GM12874 (cell line): ENCODE data around the gene FBXW4.

Source experiments
- TF ChIP-seq, protein P1 (sequence below): IDR thresholded peaks from 2 replicates; pipeline ENCODE4 v1.5.1; 2011; ENCODE audit warnings: low read depth, mild to moderate bottlenecking, control low read depth, low read length, moderate library complexity; ENCODE audit not compliant: insufficient read depth

FBXW4 gene

DNA sequence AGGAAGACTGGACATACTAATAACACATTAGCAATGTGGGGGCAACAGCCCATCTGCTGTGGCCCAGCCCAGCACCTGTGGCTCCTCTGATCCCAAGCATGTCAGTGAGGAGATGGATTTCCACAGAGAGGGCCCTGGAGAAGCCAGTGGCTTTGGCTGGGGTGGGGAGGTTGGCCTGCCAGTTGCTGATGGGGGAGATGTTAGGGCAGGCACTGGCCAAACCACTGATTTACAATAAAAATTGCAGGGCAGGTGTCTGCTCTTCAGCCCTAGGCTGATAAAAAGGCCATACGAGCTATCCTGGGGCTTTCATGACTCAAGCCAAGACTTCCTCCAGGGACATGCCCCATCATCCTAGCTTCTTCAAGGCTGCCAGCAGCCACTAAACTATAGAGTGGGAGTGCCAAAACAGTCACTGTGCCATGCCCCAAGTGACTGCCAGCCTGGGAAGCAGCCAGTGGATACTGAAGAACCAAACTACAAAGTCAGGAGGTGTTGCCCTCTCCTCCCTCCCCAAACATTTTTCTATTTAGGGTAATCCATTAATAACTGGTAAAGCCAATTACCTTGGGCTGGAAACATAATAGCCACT, 69.1 kb downstream of the FBXW4 start:
- TF ChIP-seq, protein P1, sequence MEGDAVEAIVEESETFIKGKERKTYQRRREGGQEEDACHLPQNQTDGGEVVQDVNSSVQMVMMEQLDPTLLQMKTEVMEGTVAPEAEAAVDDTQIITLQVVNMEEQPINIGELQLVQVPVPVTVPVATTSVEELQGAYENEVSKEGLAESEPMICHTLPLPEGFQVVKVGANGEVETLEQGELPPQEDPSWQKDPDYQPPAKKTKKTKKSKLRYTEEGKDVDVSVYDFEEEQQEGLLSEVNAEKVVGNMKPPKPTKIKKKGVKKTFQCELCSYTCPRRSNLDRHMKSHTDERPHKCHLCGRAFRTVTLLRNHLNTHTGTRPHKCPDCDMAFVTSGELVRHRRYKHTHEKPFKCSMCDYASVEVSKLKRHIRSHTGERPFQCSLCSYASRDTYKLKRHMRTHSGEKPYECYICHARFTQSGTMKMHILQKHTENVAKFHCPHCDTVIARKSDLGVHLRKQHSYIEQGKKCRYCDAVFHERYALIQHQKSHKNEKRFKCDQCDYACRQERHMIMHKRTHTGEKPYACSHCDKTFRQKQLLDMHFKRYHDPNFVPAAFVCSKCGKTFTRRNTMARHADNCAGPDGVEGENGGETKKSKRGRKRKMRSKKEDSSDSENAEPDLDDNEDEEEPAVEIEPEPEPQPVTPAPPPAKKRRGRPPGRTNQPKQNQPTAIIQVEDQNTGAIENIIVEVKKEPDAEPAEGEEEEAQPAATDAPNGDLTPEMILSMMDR, result no peak

DNA sequence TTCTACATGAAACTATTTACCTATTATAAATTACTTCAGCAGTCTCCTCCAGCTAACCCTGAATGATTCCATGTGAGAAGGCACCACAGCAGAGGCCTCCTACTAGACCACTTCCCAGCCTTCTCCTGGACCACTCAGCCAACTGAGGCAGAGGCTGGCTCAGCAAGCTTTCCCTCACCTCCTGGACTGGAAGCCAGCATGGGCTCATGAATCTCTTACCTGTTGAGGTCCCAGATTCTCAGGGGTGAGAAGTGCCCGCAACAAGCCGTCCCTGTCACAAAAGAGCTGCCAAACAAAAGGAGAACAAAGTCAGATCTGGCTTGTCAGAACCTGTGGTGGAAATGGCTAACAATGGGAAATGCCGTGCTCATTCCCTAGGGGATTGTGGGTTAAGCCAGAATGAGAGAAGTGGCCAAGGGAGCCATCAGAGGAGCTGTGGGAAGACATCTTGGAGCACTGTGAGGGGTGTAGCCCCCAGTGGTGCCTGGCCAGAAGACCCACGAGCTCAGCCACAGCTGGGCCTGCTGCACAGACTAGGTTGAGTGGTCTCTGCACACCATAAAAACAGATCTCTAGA, 70.4 kb downstream of the FBXW4 start:
- TF ChIP-seq, protein P1, result no peak

DNA sequence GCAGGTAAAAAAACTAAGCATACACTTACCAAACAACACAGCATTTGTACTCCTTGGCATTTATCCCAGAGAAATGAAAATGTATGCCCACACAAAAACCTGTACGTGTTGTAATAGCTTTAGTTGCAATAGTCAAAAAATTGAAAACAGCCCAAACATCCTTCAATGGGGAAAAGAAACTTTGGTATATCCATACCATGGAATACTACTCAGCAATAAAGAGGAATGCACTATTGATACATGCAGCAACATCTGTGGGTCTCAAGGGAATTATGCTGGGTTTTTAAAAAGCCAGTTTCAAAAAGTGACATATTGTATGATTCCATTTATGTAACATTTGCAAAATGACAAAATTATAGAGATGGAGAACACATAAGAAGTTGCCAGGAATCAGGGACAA, 71.4 kb downstream of the FBXW4 start:
- TF ChIP-seq, protein P1, result no peak

DNA sequence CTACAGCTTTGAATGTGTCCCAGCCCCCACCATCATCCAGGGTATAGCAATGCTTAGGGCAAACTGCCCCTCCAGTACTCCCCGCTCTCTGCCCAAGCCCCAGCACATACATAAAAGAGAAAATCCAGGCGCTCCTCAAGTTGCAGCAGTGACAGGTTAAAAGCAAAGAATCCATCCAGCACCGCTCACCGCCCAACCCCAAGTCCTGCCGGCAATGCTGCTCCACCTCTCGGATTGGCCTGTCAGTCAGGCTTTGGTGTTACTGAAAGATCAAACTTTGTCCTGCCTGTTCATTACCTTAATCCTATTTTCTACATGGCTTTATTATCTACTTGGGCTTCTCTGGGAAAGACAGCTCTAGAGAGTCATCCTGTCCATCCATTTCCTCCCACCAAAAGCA, 75.0 kb downstream of the FBXW4 start:
- TF ChIP-seq, protein P1, result no peak

DNA sequence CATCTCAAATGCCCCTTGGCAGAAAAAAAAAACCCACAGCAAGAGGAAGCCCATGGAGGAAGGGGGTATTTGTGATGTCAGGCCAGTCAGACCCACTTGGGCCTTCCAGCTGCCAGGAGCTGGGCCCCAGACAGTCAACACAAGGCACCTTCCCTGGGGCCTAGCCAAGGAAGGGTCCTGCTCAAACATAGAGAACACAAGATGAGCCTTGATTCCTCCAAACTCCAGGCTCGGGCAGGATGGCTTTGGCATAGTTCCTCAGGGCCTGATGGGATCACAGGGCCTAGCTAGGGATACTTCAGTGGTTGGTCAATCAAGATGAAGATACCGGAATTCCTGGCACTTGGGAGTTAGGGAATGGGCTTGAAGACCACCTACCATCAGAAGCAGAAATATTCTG, 76.1 kb downstream of the FBXW4 start:
- TF ChIP-seq, protein P1, result no peak

DNA sequence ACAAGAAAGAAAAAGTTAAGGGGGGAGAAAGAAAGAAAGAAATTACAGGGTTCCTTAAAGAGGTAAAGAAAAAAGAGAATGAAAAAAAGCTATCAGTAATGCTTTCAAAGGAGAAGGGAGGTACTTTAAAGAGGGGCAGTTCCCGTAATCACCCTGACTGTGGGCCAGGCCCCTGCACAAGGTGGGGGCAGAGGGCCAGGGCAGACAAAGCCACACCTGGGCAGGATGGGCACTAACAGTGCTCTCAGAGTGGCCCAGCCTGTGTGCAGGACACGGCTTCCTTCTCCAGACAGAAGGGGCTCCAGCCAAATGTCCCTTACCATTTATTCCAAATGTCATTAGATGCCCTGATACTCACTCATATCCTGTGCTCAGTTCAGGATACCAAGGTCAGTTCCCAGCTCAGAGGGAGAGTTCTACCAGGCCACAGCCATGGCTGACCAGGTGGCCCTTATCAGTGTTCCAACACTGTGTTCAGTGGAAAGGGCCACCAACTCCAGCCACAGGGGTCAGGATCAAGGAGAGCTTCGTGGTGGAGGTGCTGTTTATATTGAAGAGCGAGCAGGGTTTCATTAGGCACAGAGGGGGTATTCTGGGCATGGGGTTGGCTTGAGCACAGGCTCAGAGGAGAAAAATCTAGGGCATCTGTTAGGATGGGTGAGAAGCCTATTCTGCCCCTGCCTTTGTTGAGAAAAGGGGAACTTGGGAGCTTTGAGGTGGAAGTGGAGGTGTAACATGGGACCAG, 77.0 kb downstream of the FBXW4 start:
- TF ChIP-seq, protein P1, result no peak

DNA sequence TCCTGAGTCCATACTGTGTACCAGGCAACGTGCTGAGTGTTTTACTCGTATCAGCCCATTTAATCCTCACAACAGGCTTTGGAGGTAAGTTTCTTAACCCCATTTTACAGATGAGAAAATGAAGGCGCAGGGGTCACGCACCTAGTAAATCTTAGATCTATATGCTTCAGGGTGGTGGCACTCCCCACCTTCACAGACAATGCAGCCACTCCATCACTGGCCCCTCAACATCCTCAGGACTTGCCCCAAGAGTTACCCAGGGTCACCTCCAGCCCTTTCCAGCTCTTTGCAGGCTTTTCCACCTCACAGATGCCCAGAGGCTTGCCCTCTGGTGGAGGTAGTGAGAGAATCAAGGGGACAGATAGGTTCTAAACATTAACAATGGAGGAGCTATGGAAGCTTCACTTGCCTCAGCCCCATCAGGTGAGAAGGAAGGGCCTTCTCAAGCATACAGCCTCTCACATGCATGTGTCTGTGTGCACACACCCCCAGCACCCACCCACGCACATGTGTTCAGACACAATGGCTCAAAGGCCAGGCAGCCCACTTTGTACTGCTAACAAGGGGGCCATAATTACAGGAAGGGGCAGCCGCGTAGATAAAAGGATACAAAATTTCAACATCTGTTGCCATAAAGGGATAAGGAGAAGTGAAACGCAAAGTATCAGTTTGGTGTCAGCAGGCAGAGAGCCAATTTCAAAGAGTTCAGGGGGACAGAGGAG, 77.7 kb downstream of the FBXW4 start:
- TF ChIP-seq, protein P1, result peak; percentile 16; the same call in 1 of the 2 replicates
